ENCODE results near the gene NT5DC1.

NT5DC1 gene

DNA sequence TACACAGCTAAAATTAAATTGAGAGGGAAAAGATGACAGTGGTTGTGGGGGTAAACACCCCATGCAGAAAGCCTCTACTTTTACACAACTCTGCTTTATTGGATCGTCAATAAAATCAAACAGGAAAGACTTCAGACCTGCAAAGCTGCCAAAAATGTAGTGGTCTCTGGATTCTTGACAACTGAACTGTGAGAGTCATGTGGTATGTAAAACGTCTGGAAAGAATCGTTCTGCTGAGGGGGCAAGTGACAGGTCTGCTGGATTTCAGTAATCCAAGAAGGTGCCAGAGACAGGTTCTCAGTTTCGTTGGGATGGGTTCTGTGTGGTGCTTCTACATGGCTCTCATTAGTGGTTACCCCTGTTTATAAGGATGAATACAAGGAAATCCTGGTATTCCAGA is 89.9 kb downstream of the NT5DC1 start (continued):
- no peak for TF ChIP-seq HOXD13 (CRISPR knock-in tag; IDR thresholded peaks at IDR 0.05; ENCODE audit: borderline replicate concordance)
- no peak for TF ChIP-seq ZNF292 (tag by site-specific recombination; IDR thresholded peaks at IDR 0.05; ENCODE audit: borderline replicate concordance, low read depth)
- TF ChIP-seq GFI1B (tag by site-specific recombination; IDR thresholded peaks at IDR 0.05) = no peak

DNA sequence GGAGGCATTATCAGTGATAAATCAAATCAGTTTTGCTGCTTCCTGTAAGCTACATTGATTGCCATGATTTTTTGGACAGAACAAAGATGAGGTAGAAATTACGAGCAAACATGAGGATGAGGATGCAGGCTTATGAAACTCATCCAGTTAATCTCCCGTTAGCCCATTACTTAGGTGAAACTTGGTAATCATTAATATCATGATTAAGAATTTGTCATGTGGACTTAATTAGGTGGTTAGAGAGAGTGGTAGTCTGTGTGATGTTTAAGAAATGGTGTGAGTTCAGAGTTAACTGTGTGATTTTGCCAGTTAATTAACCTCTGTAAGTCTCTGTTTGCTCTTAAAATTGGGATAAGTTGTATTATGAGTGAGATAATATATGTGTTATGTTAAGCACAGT is 91.2 kb downstream of the NT5DC1 start:
- Histone ChIP-seq H3K4me3 (ENCODE audit: low read depth, low read length) (no peak overlapping the region), H3K27ac (ENCODE audit: extremely low read depth, low read depth, low read length) (no peak overlapping the region), H3K36me3 (ENCODE audit: control insufficient read depth in 2 of 2, insufficient read depth in 1 of 2, low read length in 2 of 2) (no peaks in the 10 kb centered on the region), H3K4me1 (ENCODE audit: control insufficient read depth, insufficient read depth, low read length) (no peaks in the 10 kb centered on the region), H3K9me3 (ENCODE audit: control insufficient read depth, insufficient read depth, low read depth, low read length) (no peaks in the 10 kb centered on the region)
- ChIA-PET POLR2A (no interaction called here), CTCF (interaction anchor here (0.6 kb wide), 2 partner anchors 106 to 369 kb away, joined by 3 read pairs; no protein-coding TSS in a partner anchor)
- TF ChIP-seq, protein P1, sequence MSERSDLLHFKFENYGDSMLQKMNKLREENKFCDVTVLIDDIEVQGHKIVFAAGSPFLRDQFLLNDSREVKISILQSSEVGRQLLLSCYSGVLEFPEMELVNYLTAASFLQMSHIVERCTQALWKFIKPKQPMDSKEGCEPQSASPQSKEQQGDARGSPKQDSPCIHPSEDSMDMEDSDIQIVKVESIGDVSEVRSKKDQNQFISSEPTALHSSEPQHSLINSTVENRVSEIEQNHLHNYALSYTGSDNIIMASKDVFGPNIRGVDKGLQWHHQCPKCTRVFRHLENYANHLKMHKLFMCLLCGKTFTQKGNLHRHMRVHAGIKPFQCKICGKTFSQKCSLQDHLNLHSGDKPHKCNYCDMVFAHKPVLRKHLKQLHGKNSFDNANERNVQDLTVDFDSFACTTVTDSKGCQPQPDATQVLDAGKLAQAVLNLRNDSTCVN (tag by site-specific recombination; optimal IDR thresholded peaks at IDR 0.05) = no peak
- TF ChIP-seq ZNF843 (tag by site-specific recombination; IDR thresholded peaks at IDR 0.05) (no peak), ZNF521 (tag by site-specific recombination; IDR thresholded peaks at IDR 0.05) (no peak), ZNF184 (tag by site-specific recombination; IDR thresholded peaks at IDR 0.05) (no peak), ZNF140 (tag by site-specific recombination; IDR thresholded peaks at IDR 0.05) (no peak), ZNF624 (tag by site-specific recombination; IDR thresholded peaks at IDR 0.05) (no peak), ZNF274 (IDR thresholded peaks at IDR 0.05; ENCODE audit: low read length) (no peak), ZNF274 (tag by site-specific recombination; IDR thresholded peaks at IDR 0.05; ENCODE audit: borderline replicate concordance) (no peak), ZNF610 (tag by site-specific recombination; IDR thresholded peaks at IDR 0.05; ENCODE audit: borderline replicate concordance) (no peak)
- TF ChIP-seq, protein P2, sequence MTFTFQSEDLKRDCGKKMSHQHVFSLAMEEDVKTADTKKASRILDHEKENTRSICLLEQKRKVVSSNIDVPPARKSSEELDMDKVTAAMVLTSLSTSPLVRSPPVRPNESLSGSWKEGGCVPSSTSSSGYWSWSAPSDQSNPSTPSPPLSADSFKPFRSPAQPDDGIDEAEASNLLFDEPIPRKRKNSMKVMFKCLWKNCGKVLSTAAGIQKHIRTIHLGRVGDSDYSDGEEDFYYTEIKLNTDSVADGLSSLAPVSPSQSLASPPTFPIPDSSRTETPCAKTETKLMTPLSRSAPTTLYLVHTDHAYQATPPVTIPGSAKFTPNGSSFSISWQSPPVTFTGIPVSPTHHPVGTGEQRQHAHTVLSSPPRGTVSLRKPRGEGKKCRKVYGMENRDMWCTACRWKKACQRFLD (tag by site-specific recombination; IDR thresholded peaks at IDR 0.05) = no peak
- TF ChIP-seq, protein P3, sequence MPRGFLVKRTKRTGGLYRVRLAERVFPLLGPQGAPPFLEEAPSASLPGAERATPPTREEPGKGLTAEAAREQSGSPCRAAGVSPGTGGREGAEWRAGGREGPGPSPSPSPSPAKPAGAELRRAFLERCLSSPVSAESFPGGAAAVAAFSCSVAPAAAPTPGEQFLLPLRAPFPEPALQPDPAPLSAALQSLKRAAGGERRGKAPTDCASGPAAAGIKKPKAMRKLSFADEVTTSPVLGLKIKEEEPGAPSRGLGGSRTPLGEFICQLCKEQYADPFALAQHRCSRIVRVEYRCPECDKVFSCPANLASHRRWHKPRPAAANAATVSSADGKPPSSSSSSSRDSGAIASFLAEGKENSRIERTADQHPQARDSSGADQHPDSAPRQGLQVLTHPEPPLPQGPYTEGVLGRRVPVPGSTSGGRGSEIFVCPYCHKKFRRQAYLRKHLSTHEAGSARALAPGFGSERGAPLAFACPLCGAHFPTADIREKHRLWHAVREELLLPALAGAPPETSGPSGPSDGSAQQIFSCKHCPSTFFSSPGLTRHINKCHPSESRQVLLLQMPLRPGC (tag by site-specific recombination; IDR thresholded peaks at IDR 0.05) = no peak
- TF ChIP-seq, protein P4, sequence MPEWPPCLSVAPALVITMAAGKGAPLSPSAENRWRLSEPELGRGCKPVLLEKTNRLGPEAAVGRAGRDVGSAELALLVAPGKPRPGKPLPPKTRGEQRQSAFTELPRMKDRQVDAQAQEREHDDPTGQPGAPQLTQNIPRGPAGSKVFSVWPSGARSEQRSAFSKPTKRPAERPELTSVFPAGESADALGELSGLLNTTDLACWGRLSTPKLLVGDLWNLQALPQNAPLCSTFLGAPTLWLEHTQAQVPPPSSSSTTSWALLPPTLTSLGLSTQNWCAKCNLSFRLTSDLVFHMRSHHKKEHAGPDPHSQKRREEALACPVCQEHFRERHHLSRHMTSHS (tag by site-specific recombination; IDR thresholded peaks at IDR 0.05) = no peak

DNA sequence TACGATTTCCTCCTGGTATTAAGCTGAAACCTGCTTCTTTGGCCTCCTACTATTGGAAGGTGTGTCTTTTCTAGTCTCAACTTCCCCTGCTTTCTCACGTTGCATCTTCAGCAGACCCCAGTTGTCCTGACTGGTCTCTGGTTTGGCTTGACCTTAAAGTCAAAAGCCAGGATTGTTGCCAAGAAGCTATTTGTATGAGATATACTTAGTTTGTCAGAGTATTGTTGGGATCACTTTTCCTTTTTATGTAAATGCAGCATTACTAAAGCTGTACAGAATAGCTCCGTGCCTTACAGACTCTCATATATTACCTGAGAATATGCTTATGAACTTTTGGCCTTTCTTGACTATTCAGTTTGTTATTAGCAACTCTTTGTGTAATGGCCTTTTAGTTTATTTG is 92.1 kb downstream of the NT5DC1 start:
- H3K4me3 ChIP-seq (ENCODE audit: low read depth, low read length) = no peak overlapping the region
- TF ChIP-seq ZNF146 (tag by site-specific recombination; IDR thresholded peaks at IDR 0.05) (no peak), ZNF701 (tag by site-specific recombination; IDR thresholded peaks at IDR 0.05) (no peak), ZNF521 (tag by site-specific recombination; IDR thresholded peaks at IDR 0.05) (no peak), ZBTB17 (tag by site-specific recombination; IDR thresholded peaks at IDR 0.05) (no peak), GFI1B (tag by site-specific recombination; IDR thresholded peaks at IDR 0.05) (no peak), ZNF24 (tag by site-specific recombination; IDR thresholded peaks at IDR 0.05) (no peak), ZNF530 (tag by site-specific recombination; IDR thresholded peaks at IDR 0.05; ENCODE audit: low read depth) (no peak), ZNF514 (tag by site-specific recombination; IDR thresholded peaks at IDR 0.05) (no peak), ZNF623 (tag by site-specific recombination; IDR thresholded peaks at IDR 0.05) (no peak)
- TF ChIP-seq, protein P5, sequence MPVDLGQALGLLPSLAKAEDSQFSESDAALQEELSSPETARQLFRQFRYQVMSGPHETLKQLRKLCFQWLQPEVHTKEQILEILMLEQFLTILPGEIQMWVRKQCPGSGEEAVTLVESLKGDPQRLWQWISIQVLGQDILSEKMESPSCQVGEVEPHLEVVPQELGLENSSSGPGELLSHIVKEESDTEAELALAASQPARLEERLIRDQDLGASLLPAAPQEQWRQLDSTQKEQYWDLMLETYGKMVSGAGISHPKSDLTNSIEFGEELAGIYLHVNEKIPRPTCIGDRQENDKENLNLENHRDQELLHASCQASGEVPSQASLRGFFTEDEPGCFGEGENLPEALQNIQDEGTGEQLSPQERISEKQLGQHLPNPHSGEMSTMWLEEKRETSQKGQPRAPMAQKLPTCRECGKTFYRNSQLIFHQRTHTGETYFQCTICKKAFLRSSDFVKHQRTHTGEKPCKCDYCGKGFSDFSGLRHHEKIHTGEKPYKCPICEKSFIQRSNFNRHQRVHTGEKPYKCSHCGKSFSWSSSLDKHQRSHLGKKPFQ (tag by site-specific recombination; IDR thresholded peaks at IDR 0.05) = no peak
- TF ChIP-seq, protein P6, sequence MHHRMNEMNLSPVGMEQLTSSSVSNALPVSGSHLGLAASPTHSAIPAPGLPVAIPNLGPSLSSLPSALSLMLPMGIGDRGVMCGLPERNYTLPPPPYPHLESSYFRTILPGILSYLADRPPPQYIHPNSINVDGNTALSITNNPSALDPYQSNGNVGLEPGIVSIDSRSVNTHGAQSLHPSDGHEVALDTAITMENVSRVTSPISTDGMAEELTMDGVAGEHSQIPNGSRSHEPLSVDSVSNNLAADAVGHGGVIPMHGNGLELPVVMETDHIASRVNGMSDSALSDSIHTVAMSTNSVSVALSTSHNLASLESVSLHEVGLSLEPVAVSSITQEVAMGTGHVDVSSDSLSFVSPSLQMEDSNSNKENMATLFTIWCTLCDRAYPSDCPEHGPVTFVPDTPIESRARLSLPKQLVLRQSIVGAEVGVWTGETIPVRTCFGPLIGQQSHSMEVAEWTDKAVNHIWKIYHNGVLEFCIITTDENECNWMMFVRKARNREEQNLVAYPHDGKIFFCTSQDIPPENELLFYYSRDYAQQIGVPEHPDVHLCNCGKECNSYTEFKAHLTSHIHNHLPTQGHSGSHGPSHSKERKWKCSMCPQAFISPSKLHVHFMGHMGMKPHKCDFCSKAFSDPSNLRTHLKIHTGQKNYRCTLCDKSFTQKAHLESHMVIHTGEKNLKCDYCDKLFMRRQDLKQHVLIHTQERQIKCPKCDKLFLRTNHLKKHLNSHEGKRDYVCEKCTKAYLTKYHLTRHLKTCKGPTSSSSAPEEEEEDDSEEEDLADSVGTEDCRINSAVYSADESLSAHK (tag by site-specific recombination; IDR thresholded peaks at IDR 0.05) = no peak
- TF ChIP-seq, protein P7, sequence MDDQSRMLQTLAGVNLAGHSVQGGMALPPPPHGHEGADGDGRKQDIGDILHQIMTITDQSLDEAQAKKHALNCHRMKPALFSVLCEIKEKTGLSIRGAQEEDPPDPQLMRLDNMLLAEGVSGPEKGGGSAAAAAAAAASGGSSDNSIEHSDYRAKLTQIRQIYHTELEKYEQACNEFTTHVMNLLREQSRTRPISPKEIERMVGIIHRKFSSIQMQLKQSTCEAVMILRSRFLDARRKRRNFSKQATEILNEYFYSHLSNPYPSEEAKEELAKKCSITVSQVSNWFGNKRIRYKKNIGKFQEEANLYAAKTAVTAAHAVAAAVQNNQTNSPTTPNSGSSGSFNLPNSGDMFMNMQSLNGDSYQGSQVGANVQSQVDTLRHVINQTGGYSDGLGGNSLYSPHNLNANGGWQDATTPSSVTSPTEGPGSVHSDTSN (CRISPR knock-in tag; IDR thresholded peaks at IDR 0.05) = no peak
- no peaks in the 10 kb centered on the region for H3K36me3 ChIP-seq (ENCODE audit: control insufficient read depth in 2 of 2, insufficient read depth in 1 of 2, low read length in 2 of 2)
- no peaks in the 10 kb centered on the region for H3K9me3 ChIP-seq (ENCODE audit: control insufficient read depth, insufficient read depth, low read depth, low read length)
- no peak overlapping the region for H3K27ac ChIP-seq (ENCODE audit: extremely low read depth, low read depth, low read length)
- ChIA-PET POLR2A (no interaction called here), CTCF (interaction anchor here (0.6 kb wide), 1 partner anchor 37 kb away, joined by 3 read pairs; no protein-coding TSS in a partner anchor)
- no peaks in the 10 kb centered on the region for H3K4me1 ChIP-seq (ENCODE audit: control insufficient read depth, insufficient read depth, low read length)
